GOT3 (cell line): ENCODE results near the gene RHEB.
"Not testable (repeated sequence)": the region's sequence is repeated elsewhere in the genome, so short reads cannot be mapped to it uniquely, and the experiment has no call there.

Experiments used
- DNase-seq: peaks from one replicate; lab custom pipeline; 2025; ENCODE audit warnings: mixed read lengths; lab: John Stamatoyannopoulos, UW

RHEB gene, protein sequence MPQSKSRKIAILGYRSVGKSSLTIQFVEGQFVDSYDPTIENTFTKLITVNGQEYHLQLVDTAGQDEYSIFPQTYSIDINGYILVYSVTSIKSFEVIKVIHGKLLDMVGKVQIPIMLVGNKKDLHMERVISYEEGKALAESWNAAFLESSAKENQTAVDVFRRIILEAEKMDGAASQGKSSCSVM

DNA sequence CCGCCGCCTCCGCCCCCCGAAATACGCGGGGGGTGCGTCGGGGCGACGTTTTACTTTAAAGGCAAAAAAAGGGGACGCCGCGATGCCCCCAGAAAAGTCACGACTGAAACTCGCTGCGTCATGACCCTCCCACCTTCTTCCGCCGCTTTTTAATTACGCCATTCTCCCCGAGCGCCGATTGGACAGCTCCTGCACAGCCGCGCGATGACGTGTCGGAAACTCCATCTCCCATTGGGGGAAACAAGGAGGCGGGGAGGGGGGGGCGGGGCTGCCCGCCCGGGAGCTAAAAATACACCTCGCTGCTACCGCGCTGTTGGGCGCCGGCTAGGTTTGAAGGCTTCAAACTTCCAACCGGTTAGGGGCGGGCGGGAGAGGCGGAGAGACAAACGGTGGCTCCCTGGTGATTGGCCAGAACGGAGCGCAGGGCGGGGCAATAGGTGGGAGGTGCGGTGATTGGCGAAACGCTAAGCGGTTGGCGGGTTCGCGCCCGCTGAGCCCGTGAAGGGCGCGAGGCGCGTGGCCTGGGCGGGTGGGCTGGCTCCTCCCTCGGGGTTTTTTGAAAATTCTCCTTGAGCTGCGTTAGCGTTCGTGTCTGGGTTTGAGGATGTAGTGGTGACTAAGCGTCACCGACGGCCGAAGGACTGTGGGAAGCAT lies at the start of gene RHEB:
Gene RHEB (minus strand): TSS at position 131 of the 654 bp plus-strand sequence. CDS start 384 bp downstream, outside the sequence.
- DNase-seq: peak; percentile 97

DNA sequence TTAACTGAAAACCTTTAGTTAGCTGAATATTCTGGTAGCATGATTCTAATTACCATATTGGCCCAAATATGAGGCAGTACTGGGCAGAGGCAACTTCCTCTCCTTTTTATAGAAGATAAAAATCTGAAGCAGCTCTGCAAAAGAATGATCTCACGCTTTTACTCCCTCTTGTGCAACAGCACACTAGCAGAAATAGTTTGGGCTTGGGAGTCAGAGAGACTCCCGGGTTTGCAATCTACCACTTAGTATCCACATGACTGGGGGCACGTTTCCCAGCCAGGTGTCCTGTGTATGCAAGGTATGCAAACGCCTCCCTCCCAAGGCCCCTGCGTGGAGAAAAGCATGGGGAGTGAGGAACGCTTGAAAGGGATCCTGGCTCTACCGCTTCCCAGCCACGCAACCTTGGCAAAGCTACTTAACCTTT lies 47.2 kb upstream of the RHEB start:
- no peak for DNase-seq

DNA sequence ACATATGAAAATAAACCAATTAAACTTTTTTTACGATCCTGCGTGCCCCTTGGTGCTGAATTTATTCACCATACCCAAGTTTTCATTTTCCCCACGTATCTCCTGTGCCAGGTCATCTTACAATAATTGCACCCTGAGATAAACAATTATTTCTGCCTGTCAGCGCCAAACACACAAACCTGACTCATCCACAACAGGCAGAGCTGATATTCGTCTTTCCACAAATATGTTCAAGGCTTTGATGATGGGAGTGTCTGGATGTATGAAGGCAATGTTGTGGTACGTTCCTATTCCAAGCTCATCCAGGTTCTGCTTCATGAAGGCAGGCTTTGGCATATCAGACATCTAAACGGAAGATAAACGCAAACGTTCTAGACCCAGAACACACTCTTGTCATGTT lies 45.8 kb upstream of the RHEB start:
- DNase-seq: no peak

DNA sequence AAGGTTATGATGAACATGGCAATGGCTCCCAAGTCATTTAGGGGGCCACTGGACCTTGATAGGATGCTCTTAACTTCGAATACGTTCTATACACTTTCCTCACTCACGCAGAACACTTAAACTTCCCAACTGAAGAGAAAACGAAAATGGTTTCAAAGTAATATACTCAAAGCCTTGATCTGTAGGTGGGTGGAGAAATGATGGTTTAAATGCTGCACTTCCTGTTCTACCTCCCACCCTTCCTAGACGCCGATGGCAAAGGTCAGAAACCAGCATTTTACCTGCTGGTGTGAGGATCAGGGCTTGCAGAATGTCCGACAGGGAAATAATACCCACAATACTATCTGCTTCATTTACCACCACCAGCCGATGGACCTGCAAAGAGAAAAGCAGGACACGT lies 40.5 kb upstream of the RHEB start:
- DNase-seq: no peak

DNA sequence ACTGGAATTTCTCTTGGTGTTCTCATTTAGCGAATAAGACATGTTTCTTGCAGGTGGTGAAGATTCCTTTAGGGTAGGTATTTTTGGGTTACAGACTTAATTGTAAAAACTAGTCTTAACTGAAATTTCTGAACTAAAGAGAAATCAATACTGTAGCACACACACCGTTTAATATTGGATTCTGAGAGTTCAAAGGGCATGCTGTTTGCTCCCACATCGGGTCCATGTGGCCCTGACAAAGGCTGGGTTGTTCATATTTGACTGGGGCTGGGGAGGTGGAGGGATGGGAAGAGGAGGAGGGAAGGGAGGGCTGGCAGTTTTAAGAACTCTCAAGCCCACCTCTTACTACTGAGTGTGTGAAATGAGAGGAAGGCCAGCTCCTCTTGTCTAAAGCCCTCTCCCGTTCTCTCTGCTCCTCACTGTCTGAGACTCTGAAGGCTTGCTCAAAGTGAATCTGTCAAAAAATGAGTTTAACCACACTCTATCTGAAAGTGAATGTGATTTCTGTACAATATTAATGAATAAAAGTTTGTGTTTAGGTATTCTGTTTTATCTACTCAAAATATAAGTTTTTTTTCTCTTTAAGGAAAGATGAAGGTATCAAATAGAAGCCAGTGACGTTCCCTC lies 40.0 kb upstream of the RHEB start:
- DNase-seq: no peak

DNA sequence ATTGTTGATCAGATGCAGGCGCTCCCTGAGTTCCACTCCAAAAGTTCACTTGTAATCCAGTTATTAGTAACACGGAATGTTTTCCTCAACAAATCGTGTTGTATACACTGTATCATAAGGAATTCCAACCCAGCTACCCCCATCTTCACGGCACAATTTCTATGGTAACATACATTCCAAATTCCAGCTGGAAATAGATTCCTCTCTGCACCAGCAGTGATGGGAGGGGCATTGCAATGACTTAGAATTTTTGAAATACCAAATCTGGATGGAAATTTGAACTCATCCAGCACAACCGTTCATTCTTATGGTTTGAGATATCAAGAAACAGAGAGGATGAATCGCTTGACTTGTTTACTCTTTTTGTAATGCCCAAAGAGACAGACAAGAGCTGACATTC lies 38.9 kb upstream of the RHEB start:
- no peak for DNase-seq

DNA sequence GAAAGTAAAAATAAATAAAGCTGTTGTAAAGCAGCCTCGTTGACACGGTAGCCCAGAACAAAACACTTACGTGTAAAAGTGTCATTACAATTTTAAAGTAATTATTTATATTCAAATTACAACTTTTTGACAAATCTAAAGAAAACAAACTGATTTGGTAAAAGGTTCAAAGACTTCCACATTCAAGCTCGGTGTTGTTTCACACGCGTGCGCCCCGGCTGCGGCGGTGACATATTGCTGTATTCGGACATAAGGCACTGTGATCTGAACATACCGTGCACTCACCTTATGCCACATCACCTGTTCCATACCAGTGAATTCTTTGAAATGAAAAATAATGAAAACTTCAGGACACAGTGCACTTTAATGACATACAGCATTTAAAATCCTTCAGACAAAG lies 36.9 kb upstream of the RHEB start:
- DNase-seq: no peak

DNA sequence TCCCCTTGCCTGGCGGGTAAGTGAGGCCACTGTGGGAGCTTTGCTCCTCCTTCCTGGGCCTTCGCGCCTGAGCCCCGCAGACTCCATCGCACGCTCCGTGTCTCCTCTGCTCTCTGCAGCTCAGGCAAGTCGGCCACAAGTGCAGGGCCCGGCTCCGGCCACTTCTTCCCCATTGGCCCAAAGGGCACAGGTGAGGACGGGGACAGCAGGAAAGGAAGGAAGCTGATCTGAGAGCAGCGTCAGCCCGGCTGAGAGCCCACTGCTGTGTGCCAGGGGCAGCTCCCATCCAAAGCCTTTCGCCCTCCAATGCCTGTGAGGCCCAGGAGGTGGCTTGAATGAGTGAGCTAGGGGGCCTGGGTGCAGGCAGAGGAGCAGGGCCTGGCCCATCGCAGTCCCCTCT lies 33.7 kb upstream of the RHEB start:
- no peak for DNase-seq

DNA sequence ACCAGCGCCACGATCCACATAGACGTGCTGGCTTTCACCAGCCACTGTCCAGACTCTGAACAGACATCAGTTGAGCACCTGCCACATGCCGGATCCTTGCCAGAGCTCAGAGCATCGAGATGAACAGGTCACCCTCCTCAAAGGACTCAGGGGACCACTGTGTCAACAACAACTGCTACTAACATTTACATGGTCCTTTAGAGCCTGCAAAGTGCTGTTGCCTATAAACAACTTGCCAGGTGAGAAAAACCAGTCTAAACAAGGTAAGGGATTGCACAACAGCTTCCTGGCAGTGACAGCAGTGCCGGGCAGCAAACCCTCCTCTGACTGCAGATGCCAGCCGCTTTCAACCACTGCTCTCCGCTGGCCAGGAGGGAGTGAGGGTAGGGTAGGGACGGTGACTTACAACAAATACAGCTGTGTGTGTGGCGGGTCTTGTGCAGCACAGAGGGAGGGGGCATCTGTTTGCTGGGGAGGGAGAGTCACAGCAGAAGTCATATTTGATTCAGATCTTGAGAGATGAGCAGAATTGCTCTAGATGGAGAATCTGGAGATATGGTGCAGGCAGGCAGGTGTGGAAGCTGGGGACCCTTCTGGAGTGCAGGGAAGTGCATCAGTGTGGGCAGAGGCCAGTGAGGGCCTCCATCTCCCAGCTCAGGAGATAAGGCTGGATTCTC lies 32.8 kb upstream of the RHEB start:
- DNase-seq: no peak

DNA sequence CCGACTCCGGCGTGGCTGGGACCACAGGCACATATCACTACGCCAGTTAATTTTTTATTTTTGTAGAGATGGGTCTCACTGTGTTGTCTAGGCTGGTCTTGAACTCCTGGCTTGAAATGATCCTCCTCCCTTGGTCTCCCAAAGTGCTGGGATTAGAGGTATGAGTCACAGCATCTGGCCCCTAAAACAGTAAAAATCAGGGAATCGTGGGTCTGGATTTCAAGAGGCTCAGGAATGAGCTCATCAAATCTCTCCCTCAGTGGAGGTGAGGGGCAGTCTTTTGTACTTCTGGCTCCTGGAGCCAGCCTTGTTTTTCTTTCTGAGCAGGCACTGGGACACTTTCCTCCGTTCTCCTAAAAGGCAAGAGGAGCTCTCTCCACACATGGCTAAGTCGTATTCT lies 32.1 kb upstream of the RHEB start:
- DNase-seq: no peak

DNA sequence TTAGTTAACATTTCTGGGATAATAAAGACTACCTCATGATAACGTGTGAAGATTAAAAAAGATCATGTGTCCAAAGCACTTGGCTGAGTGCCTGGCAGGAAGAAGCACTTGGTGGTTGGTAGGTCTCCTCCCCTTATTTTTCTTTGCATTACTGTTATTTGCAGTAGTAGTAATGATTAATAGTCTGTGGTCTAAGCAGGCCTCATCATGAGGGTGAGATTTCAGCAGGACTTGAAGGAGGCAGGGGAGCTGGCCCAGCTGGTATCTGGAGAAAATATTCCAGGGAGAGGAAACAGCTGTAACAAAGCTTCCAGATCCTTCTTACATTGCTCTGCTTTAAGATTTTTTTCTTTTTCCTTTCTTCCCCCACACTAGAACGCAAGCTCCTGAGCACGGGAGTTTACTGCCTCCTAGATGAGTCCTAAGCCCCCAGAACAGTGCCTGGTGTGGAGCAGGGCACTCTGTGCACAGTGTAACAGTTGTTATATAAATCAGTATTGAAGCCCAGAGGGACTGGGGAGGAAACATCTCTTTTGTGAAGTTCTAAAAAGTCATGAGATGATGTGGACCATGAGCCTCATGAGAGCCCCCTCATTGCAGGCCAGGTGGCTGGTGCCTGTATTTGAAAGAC lies 31.1 kb upstream of the RHEB start:
- DNase-seq: no peak

DNA sequence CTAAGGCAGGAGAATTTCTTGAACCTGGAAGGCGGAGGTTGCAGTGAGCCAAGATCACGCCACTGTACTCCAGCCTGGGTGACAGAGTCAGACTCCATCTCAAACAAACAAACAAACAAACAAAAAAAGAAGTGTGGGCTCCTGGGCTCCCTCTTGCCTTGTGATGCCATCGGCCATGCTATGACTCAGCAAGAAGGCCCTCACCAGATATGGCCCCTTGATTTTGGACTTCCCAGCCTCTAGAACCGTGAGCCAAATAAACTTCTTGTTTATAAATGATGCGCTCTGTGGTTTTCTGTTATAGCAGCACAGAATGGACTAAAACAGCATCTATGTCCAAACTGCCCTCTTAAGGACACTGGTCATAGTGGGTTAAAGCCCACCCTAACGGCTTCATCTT lies 29.9 kb upstream of the RHEB start:
- DNase-seq: no peak

DNA sequence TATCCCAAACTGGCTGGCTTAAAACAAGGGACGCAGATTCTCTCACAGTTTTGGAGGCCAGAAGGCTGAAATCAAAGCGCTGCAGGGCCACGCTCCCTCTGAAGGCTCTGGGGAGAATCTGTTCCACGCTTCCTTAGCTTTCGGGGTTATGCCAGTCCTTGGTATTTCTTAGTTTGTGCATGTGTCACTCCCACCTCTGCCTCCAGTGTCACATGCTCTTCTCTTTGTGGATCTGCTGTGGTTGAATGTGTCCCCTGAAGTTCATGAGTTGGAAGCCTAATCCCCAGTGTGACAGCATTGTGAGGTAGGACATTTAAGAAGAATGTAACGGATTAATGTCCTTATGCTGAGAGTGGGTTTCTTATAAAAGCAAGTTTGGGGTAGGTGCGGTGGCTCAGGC lies 29.4 kb upstream of the RHEB start:
- DNase-seq: no peak

DNA sequence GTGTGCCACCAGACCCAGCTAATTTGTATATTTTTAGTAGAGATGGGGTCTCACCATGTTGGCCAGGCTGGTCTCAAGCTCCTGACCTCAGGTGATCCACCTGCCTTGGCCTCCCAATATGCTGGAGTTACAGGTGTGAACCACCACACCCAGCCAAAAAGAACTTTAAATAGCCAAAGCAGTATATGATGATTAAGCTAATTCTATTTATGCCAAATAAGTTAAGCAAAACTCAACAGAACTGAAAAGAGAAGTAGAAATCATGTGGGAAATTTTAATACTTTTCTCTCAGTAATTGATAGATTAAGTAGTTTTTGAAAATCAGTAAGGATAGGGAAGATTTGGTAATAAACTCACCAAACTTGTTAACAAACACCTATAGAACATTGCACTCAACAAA lies 24.5 kb upstream of the RHEB start:
- no peak for DNase-seq

DNA sequence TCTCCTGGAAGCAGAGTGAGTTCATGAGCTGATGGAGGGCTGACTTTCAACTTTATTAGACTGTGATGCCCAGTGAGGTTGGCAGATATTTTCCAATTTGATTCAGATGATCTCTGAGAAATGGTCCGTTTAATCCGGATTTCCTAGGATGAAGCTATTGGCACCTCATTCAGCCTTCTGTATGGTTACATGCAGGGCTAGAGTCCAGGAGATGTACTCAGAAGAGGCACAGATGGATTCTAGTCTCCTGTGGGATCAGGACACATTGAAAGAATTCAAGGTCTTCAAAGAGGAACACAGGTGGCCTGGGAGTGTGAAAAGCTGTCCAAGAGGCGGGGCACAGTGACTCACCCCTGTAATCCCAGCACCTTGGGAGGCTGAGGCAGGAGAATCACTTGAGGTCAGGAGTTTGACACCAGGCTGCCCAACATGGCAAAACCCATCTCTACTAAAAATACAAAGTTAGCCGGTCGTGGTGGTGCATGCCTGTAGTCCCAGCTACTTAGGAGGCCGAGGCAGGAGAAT lies 23.0 kb upstream of the RHEB start:
- no peak for DNase-seq

DNA sequence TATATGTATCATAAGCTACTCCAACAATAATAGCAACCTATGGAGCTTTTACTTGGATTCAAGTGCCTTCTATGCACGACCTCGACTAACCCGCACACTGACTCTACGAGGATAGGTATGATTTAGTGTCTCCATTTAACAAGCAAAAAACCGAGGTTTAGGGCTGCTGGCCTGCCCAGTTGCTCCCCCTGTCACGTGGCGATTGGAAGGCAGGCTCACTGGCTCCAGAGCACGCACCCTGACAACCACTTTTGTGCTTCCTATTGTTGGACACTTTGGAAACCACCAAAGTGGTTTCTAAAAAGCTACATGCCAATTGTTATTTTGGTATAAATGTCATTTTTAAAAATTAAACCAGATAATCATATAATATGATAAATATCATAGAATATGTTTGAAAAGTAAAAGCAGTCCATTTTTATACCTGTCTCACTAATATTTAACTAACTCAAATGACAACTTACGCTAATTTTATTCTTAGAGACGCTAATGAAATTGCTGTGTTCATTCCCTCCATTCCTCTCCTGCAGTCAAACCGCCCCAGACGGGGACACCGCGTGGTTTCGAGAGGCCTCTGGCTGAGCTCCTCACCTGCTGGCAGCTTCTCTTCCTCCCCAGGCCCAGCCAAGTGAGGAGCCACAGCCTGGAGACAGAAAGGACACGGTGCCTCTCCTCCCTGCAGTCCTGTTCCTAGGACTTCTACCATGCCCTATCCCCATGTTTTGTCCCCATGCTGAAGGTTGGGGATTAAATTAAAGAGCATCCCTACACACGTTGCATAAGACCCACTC lies 22.2 kb upstream of the RHEB start:
- DNase-seq: no peak

DNA sequence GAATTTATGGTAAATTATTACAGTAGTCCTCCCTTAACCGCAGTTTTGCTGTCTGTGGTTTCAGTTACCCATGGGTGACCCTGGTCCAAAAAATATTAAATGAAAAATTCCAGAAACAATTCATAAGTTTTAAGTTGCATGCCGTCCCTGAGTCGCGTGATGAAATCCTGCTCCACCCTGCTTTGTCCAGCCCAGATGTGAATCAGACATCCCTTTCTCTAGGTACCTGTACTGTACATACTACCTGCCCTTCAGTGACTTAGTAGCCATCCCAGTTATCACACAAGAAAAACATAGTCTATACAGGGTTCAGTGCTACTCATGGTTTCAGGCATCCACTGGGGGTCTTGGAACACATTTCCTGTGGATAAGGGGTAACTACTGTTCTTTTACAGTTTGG lies 20.5 kb upstream of the RHEB start:
- DNase-seq: no peak

DNA sequence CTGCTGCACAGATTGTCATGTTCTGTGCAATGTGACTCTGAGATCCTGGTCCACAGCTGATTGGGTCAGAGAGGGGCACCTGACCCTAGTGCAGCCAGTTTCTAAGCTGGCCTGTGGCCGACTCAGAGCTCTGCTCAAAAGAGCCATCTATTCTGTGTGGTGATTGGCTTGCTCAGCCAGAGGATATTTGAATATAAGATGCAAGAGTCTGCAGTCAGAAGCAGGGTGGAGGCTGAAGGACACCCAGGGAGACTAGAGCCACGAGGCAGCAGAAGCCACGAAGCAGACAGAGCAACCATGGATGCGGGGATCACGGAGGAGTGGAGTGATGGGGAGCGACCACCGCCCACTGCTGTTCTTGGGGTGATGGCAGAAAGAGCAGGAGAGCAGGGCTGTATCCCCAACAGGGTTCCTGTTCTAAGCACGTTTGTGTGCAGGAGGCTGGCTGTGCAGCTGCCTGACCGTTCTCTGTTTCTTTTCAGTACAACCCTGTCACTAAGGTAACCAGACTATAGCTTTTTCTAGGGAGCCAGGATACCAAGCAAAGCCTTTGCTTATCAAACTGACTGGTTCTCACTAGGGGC lies 19.5 kb upstream of the RHEB start:
- DNase-seq: no peak

DNA sequence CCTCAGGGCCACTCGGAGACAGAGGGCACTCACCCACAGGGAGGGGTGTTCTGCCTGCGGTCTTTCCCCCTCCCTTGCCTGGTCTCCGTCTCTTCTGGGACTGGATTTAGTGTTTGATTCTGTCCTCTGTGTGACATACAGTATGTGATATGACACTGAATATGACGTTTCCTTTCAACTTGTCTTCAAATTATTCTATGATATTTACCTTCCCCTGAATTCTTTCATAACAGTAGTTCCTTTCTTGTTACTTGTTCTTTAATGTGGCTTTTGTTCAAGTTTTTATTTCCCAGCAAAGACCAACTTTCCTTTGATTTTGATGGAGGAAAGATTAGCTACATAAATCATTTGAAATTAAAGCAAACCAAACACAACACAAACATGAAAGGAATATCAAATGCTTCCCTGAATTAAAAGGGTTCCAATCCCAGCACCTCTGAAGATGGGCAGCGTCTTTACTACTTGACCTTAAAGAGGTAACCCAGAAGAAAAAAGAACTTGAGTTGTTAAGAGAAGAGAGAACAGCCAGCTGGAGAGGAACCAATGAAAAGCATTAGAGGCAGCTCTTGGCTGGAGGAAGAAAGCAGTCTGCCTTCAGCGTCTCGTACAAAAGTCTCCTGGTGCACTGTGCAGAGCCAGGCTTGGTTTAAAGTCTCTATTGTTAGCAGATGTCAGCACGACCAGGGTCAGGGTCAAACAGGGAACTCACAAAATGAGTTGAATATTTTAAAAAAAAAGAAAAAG lies 18.3 kb upstream of the RHEB start:
- DNase-seq: no peak

DNA sequence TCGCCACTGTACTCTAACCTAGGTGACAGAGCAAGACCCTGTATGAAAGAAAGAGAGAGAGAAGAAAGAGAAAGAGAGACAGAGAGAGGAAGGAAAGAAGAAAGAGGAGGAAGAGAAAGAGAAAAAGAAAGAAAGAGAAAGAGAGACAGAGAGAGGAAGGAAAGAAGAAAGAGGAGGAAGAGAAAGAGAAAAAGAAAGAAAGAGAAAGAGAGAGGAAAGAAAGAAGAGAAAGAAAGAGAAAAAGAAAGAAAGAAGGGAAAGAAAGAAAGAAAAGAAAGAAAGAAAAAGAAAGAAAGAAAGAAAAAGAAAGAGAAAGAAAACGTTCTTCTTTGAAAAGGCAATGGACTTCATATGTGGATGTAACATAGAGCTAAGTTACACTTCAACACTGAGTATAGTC lies 16.5 kb upstream of the RHEB start:
- not testable (repeated sequence) for DNase-seq
